GM23248 (cell line): ENCODE data around the gene SLC45A2. TPM values are rescaled to one million over a fixed set of nuclear protein-coding genes. Genes with fewer than 3 reads are reported as not detected.

Experiments
- DNase-seq: peaks from one replicate; pipeline ENCODE4 v3.0.0-alpha.2; 2015
- H2AFZ ChIP-seq: fragments of 200-600 bp; sonication (generic); 2 replicates; pipeline ENCODE4 v1.6.1; 2016; ENCODE audit warnings: antibody characterized with exemption
- H3F3A ChIP-seq: fragments of 200-600 bp; sonication (generic); 2 replicates; pipeline ENCODE4 v1.6.1; 2016; ENCODE audit warnings: mild to moderate bottlenecking, antibody characterized with exemption, mixed run types; ENCODE audit not compliant: insufficient read depth
- H3K27ac ChIP-seq: fragments of 200-600 bp; sonication (generic); 2 replicates; pipeline ENCODE4 v1.5.1; 2016; ENCODE audit warnings: mild to moderate bottlenecking
- H3K27me3 ChIP-seq: fragments of 200-600 bp; sonication (generic); replicated peaks from 2 replicates; pipeline ENCODE4 v1.6.1; 2016; ENCODE audit warnings: mild to moderate bottlenecking; ENCODE audit not compliant: insufficient read depth
- H3K36me3 ChIP-seq: fragments of 200-600 bp; sonication (generic); 2 replicates; pipeline ENCODE4 v1.6.1; 2016; ENCODE audit warnings: low read depth, mild to moderate bottlenecking
- H3K4me1 ChIP-seq: fragments of 200-600 bp; sonication (generic); 2 replicates; pipeline ENCODE4 v1.6.1; 2016; ENCODE audit warnings: mild to moderate bottlenecking; ENCODE audit not compliant: insufficient read depth
- H3K4me2 ChIP-seq: fragments of 200-600 bp; sonication (generic); one replicate; pipeline ENCODE4 v1.6.1; 2016; ENCODE audit warnings: mild to moderate bottlenecking; ENCODE audit not compliant: unreplicated experiment
- H3K4me3 ChIP-seq: fragments of 200-600 bp; sonication (generic); 2 replicates; pipeline ENCODE4 v1.5.1; 2016; ENCODE audit warnings: mild to moderate bottlenecking
- H3K79me2 ChIP-seq: fragments of 200-600 bp; sonication (generic); 2 replicates; pipeline ENCODE4 v1.6.1; 2016; ENCODE audit warnings: mild to moderate bottlenecking; ENCODE audit not compliant: insufficient read depth
- H3K9ac ChIP-seq: fragments of 200-600 bp; sonication (generic); 2 replicates; pipeline ENCODE4 v1.6.1; 2016; ENCODE audit warnings: mild to moderate bottlenecking
- H3K9me2 ChIP-seq: fragments of 200-600 bp; sonication (generic); 2 replicates; pipeline ENCODE4 v1.6.1; 2016; ENCODE audit warnings: mixed run types, mild to moderate bottlenecking, moderate library complexity; ENCODE audit not compliant: insufficient read depth
- H3K9me3 ChIP-seq: fragments of 200-600 bp; sonication (generic); one replicate; pipeline ENCODE4 v1.6.1; 2017; ENCODE audit warnings: low read depth
- H4K20me1 ChIP-seq: fragments of 200-600 bp; sonication (generic); 2 replicates; pipeline ENCODE4 v1.6.0; 2016; ENCODE audit not compliant: insufficient read depth
- EZH2 ChIP-seq: fragments of 200-600 bp; sonication (generic); IDR thresholded peaks from 2 replicates; pipeline ENCODE4 v1.6.1; 2018; ENCODE audit warnings: antibody characterized with exemption, mild to moderate bottlenecking; ENCODE audit not compliant: insufficient read depth, poor library complexity, severe bottlenecking
- EZH2phosphoT487 ChIP-seq: fragments of 200-600 bp; sonication (generic); IDR thresholded peaks from 2 replicates; pipeline ENCODE4 v1.6.1; 2018; ENCODE audit warnings: antibody characterized with exemption, moderate library complexity, mild to moderate bottlenecking, low read depth; ENCODE audit not compliant: insufficient read depth
- WGBS, 2 experiments: methylation state at CpG; one replicate each; pipeline ENCODE4 v1.1.6; 2015 to 2017; ENCODE audit warnings: low lambda C conversion rate in 2 of 2, low coverage in 1 of 2; ENCODE audit errors: missing lambda C conversion rate in 2 of 2; 5-methylcytosine and 5-hydroxymethylcytosine counted together
- in situ Hi-C: fragments of 300-500 bp; cut with MboI; formaldehyde crosslinking; loops from 2 replicates; pipeline ENCODE4 v1.15.0; 2020
- polyA plus RNA-seq: library from polyadenylated mRNA; unstranded; fragments of >200 nt; fragmentation: Nextera tagmentation; extraction: Ambion mirVana; gene quantifications from 2 replicates; pipeline ENCODE4 v1.2.1, GENCODE V29; 2016
- total RNA-seq: library from RNA; depleted of rRNA; stranded (reverse); fragments of >200 nt; shearing (Covaris generic); gene quantifications from 2 replicates; pipeline ENCODE4 v1.2.3, GENCODE V29; 2014

SLC45A2 gene
- total and polyA plus RNA-seq, 2 experiments from 2014 or later = not detected

- peak overlapping the region; percentile 55 for H3K27ac ChIP-seq
- H3K4me1 ChIP-seq = peaks cover 13% of the 10 kb centered on the region
- in situ Hi-C loops = no loop called here
- TF ChIP-seq EZH2phosphoT487 = no peak
- TF ChIP-seq EZH2 = no peak
- 21 to 24% methylated on average over 6 of the region's 6 CpGs for WGBS, 2 experiments
- peaks cover 12% of the 10 kb centered on the region for H3F3A ChIP-seq
- no peaks in the 10 kb centered on the region for H4K20me1 ChIP-seq
- no peaks in the 10 kb centered on the region for H3K27me3 ChIP-seq
- no peaks in the 10 kb centered on the region for H3K79me2 ChIP-seq
- DNase-seq = peak; percentile 93
- no peaks in the 10 kb centered on the region for H3K9me3 ChIP-seq
- peak overlapping the region; percentile 48; the same call in 1 of the 2 replicates for H2AFZ ChIP-seq
- H3K36me3 ChIP-seq = peaks cover 9% of the 10 kb centered on the region; the same call in 1 of the 2 replicates
- no peaks in the 10 kb centered on the region for H3K9me2 ChIP-seq
- H3K4me3 ChIP-seq = no peak overlapping the region
- H3K4me2 ChIP-seq = no peak overlapping the region
- peak overlapping the region; percentile 22; the same call in 1 of the 2 replicates for H3K9ac ChIP-seq
These were observed 13.0 kb upstream of the SLC45A2 start for GRCh38 chr5:33997331-33997983.

- Histone ChIP-seq H3K27ac (no peak overlapping the region), H3K36me3 (peaks cover 9% of the 10 kb centered on the region; the same call in 1 of the 2 replicates), H3K4me1 (peaks cover 13% of the 10 kb centered on the region), H3K4me3 (no peak overlapping the region), H2AFZ (no peak overlapping the region), H3K27me3 (no peaks in the 10 kb centered on the region), H3K79me2 (no peaks in the 10 kb centered on the region), H3K9ac (no peak overlapping the region), H4K20me1 (no peaks in the 10 kb centered on the region), H3F3A (peaks cover 12% of the 10 kb centered on the region), H3K4me2 (no peak overlapping the region), H3K9me2 (no peaks in the 10 kb centered on the region), H3K9me3 (no peaks in the 10 kb centered on the region)
- no peak for TF ChIP-seq EZH2
- no peak for TF ChIP-seq EZH2phosphoT487
- no peak for DNase-seq
- WGBS, 2 experiments = 75 to 76% methylated on average over 2 of the region's 2 CpGs
- in situ Hi-C loops = no loop called here
These were observed 11.4 kb upstream of the SLC45A2 start for GRCh38 chr5:33995865-33996264.

DNA sequence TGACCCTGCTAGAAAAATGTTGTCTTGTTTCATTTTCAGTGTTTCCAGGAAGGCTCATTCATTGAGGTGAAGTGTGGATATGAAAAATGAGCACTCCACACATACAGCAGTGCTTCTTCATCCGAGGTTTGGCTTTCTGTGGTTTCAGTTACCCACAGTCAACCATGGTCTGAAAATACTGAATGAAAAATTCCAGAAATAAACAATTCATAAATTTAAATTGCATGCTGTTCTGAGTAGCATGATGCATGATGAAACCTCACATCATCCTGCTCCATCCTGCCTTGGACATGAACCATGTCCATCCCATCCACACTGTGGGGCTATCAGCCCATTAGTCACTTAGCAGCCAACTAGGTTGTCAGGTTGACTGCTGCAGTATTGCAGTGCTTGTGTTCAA is 10.4 kb upstream of the SLC45A2 start:
- TF ChIP-seq EZH2phosphoT487 = no peak
- no peak for TF ChIP-seq EZH2
- H3K27ac ChIP-seq = peak overlapping the region; percentile 66
- no peaks in the 10 kb centered on the region for H4K20me1 ChIP-seq
- H3K4me3 ChIP-seq = no peak overlapping the region
- peak overlapping the region; percentile 62 for H3K9ac ChIP-seq
- H2AFZ ChIP-seq = peak overlapping the region; percentile 74
- H3K9me2 ChIP-seq = no peaks in the 10 kb centered on the region
- H3K4me1 ChIP-seq = peaks cover 13% of the 10 kb centered on the region
- DNase-seq = peak; percentile 72
- H3K36me3 ChIP-seq = 0 out of 2 replicates have a peak, but pooled peaks cover 6% of the 10 kb centered on the region
- no peaks in the 10 kb centered on the region for H3K27me3 ChIP-seq
- no peaks in the 10 kb centered on the region for H3K9me3 ChIP-seq
- WGBS, 2 experiments = 6 to 9% methylated on average over 1 of the region's 1 CpG
- peak overlapping the region; percentile 12 for H3K4me2 ChIP-seq
- in situ Hi-C loops = no loop called here
- no peaks in the 10 kb centered on the region for H3K79me2 ChIP-seq
- peaks cover 12% of the 10 kb centered on the region for H3F3A ChIP-seq

DNA sequence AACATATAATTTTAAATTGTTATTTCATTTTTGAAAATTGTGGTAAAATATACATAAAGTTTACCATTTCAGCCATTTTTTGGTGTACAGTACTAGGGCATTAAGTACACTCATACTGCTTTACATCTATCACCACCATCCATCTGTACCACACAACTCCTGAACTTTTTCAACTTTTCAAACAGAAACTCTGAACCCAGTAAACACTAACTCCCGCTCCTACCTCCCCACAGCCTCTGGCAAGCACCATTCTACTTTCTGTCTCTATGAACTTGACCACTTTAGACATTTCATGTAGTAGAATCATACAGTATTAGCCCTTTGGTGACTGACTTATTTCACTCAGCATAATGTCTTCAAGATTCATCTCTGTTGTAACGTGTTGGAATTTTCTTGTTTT is 8.4 kb upstream of the SLC45A2 start:
- peaks cover 9% of the 10 kb centered on the region for H3F3A ChIP-seq
- H3K4me3 ChIP-seq = no peak overlapping the region
- peaks cover 19% of the 10 kb centered on the region; the same call in 1 of the 2 replicates for H3K36me3 ChIP-seq
- H3K79me2 ChIP-seq = no peaks in the 10 kb centered on the region
- in situ Hi-C loops = no loop called here
- no peak overlapping the region for H3K27ac ChIP-seq
- 76 to 88% methylated on average over 2 of the region's 2 CpGs for WGBS, 2 experiments
- no peaks in the 10 kb centered on the region for H3K27me3 ChIP-seq
- peaks cover 13% of the 10 kb centered on the region for H3K4me1 ChIP-seq
- DNase-seq = no peak
- H4K20me1 ChIP-seq = no peaks in the 10 kb centered on the region
- no peaks in the 10 kb centered on the region for H3K9me3 ChIP-seq
- TF ChIP-seq EZH2 (no peak), EZH2phosphoT487 (no peak)
- H3K9me2 ChIP-seq = no peaks in the 10 kb centered on the region
- no peak overlapping the region for H3K4me2 ChIP-seq
- no peak overlapping the region for H2AFZ ChIP-seq
- no peak overlapping the region for H3K9ac ChIP-seq
